Thyroid gland (tissue), 4 donors: ENCODE results near the gene PCAT6.

Experiments
- CTCF ChIP-seq, 6 experiments: fragments of 200-600 bp in 3 of 6; fragments of 450-650 bp in 3 of 6; sonication (generic) in 3 of 6; IDR thresholded peaks; one replicate each; pipeline ENCODE4 v1.5.1; 2016 to 2019; ENCODE audit warnings: antibody characterized with exemption in 6 of 6, mild to moderate bottlenecking in 2 of 6, inconsistent platforms in 1 of 6, moderate library complexity in 1 of 6
- POLR2A ChIP-seq, 2 donors: fragments of 450-650 bp; IDR thresholded peaks; one replicate each; pipeline ENCODE4 v1.6.1; 2017; ENCODE audit warnings: antibody characterized with exemption in 2 of 2, mild to moderate bottlenecking in 2 of 2, moderate library complexity in 1 of 2

GRCh38 chr1:202815120-202815519 lies 4.4 kb downstream of the PCAT6 start:
- TF ChIP-seq CTCF (IDR thresholded peaks at IDR 0.05) (no peak), POLR2A (IDR thresholded peaks at IDR 0.05) (no peak)
